ENCODE data around the gene ARSI. TPM values are rescaled to one million over a fixed set of nuclear protein-coding genes. Genes with fewer than 3 reads are reported as not detected.

The ARSI gene
- total and polyA plus RNA-seq, 2 of the 13 experiments (the other 11 are each of a cell fraction or from before 2014, with no cell fraction given), result 4.2 to 33.9 TPM

- Histone ChIP-seq H3K4me1 (ENCODE audit: insufficient read depth, low read length) (peaks cover 19% of the 10 kb centered on the region), H3K36me3 (replicated peaks in 1 of 2; ENCODE audit: control insufficient read depth in 1 of 2, insufficient read depth in 2 of 2, low read length in 2 of 2) (no peaks in the 10 kb centered on the region), H3K79me2 (ENCODE audit: insufficient read depth, low read length) (no peaks in the 10 kb centered on the region), H3K4me3 (replicated peaks in 1 of 3; ENCODE audit: insufficient read depth in 1 of 3, low read depth in 2 of 3, low read length in 3 of 3) (no peak overlapping the region), H4K20me1 (ENCODE audit: insufficient read depth, low read length) (no peaks in the 10 kb centered on the region), H3K27ac (ENCODE audit: extremely low read length, insufficient read depth, low read length) (no peak overlapping the region), H3K9ac (ENCODE audit: insufficient read depth, low read depth, low read length) (no peak overlapping the region), H3K27me3 (ENCODE audit: control insufficient read depth in 1 of 2, insufficient read depth in 2 of 2, low read length in 2 of 2) (peaks cover 0 to 20% of the 10 kb centered on the region in 2 experiments; a peak in 3 of 5 replicates), H3K4me2 (ENCODE audit: low read depth, low read length) (no peak overlapping the region), H2AFZ (ENCODE audit: low read length) (no peak overlapping the region), H3K9me3 (ENCODE audit: low read length) (no peaks in the 10 kb centered on the region)
- no peak for FAIRE-seq
- intact Hi-C loops (cut with micrococcal nuclease; ENCODE audit: unreplicated experiment) (no loop called here), in situ Hi-C loops (cut with HindIII; ENCODE audit: extremely low pct_ligation_motif_present, low pct_unique_long_range_greater_than_20kb) (loop anchor here (10.0 kb wide), 1 partner anchor 153 kb away; the partner anchor contains the start of gene RPS14)
- DNase-seq (ENCODE audit: low spot score), result no peak
- no TSS peak for BruUV-seq (replicated peaks)
- WGBS (ENCODE audit: low lambda C conversion rate), result 53% methylated on average over 9 of the region's 13 CpGs
- POLR2A ChIA-PET, result no interaction called here
- TF ChIP-seq AGO2 (optimal IDR thresholded peaks at IDR 0.05; ENCODE audit: low read depth, low read length) (peak; percentile 20), ZNF776 (CRISPR knock-in tag; IDR thresholded peaks at IDR 0.05) (no peak)
- no peak for ATAC-seq
- CTCF ChIA-PET (ENCODE audit: low intra/inter-chr PET ratio, low total read pairs), result no interaction called here
Measured at GRCh38 chr5:150291388-150292385, 11.0 kb downstream of the ARSI start.

DNA sequence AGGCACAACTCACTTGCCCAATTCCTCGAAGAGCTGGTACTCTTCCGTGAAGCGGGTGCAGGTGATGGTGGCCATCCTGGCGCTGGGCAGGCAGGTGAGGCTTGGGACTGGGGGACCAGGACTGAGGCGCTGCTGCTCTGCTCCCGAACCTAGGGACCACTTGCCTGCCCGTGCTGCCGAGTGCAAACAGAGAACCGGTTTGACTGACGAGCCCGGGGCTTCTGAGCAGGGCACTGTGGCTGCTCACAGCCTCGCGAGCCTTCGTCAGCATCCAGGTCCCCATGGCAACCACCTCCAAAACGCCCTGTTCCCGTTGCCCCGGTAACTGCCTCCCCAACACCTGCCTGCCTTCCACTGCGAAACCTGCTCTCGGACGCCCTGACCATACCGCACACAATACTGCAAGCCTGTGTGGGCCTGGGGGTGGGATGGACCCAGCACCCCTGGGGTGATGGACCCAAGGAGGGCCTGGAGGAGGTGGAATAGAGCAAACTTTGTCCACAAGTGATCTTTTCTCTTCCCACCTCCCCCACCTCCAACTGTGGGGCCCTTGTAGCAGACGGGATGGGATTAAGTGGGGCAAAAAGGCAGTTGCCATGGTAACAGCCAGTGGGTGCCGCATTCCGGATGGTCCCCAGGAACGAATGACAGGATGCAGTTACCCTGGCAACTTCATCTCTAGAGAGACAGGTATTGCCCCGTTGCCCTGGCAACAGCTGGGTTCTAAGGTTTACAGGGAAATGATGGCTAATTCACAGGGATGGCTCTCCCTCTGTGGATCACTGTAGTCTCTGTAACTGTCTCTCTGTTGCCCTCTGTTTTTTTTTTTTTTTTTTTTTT lies 12.9 kb downstream of the ARSI start, which contains the start of gene CAMK2A:
CAMK2A (minus strand) TSS at position 223 of the 840 bp plus-strand sequence; CDS start at position 75, 148 bp downstream.
- in situ Hi-C loops (cut with HindIII; ENCODE audit: extremely low pct_ligation_motif_present, low pct_unique_long_range_greater_than_20kb), result loop anchor here (10.0 kb wide), 1 partner anchor 155 kb away; the partner anchor contains the start of gene RPS14
- TF ChIP-seq AGO2 (optimal IDR thresholded peaks at IDR 0.05; ENCODE audit: low read depth, low read length) (peak; percentile 73), FOXO1 (CRISPR knock-in tag; IDR thresholded peaks at IDR 0.05) (no peak), RFX1 (IDR thresholded peaks at IDR 0.05) (peak; percentile 56)
- Histone ChIP-seq H2AFZ (ENCODE audit: low read length) (no peak within 1 kb of the TSS), H3K27me3 (ENCODE audit: control insufficient read depth in 1 of 2, insufficient read depth in 2 of 2, low read length in 2 of 2) (peaks cover 2 to 36% of the 10 kb centered on the region in 2 experiments; a peak in 4 of 5 replicates), H3K79me2 (ENCODE audit: insufficient read depth, low read length) (no peaks in the 10 kb centered on the region), H3K27ac (ENCODE audit: extremely low read length, insufficient read depth, low read length) (no peak within 1 kb of the TSS), H3K9ac (ENCODE audit: insufficient read depth, low read depth, low read length) (no peak within 1 kb of the TSS), H3K9me3 (ENCODE audit: low read length) (no peaks in the 10 kb centered on the region), H4K20me1 (ENCODE audit: insufficient read depth, low read length) (no peaks in the 10 kb centered on the region), H3K4me3 (replicated peaks in 1 of 3; ENCODE audit: insufficient read depth in 1 of 3, low read depth in 2 of 3, low read length in 3 of 3) (no peak within 1 kb of the TSS), H3K4me1 (ENCODE audit: insufficient read depth, low read length) (peaks cover 10% of the 10 kb centered on the region), H3K36me3 (replicated peaks in 1 of 2; ENCODE audit: control insufficient read depth in 1 of 2, insufficient read depth in 2 of 2, low read length in 2 of 2) (no peaks in the 10 kb centered on the region), H3K4me2 (ENCODE audit: low read depth, low read length) (no peak within 1 kb of the TSS)
- WGBS (ENCODE audit: low lambda C conversion rate), result 26% methylated on average over 5 of the region's 26 CpGs
- ChIA-PET CTCF (ENCODE audit: low intra/inter-chr PET ratio, low total read pairs) (no interaction called here), POLR2A (no interaction called here)
- no TSS peak for BruUV-seq (replicated peaks)
- intact Hi-C loops (cut with micrococcal nuclease; ENCODE audit: unreplicated experiment), result no loop called here
- no peak for FAIRE-seq
- no peak for DNase-seq (ENCODE audit: low spot score)
- ATAC-seq, result no peak
